Panc1 (cell line): ENCODE measurements around the gene RASA3. TPM values are rescaled to one million over a fixed set of nuclear protein-coding genes. Genes with fewer than 3 reads are reported as not detected.

Experiments
- ATAC-seq: fragments of 200-7000 bp; cut with Tn5 transposase; 2 replicates; pipeline ENCODE4 v1.9.1; 2020; ENCODE audit warnings: mild to moderate bottlenecking, moderate library complexity
- BruUV-seq: library from RNA; stranded (reverse); fragments of 400-500 nt; replicated peaks from 2 replicates; lab custom pipeline; 2021; lab: Mats Ljungman, UMichigan
- CTCF ChIA-PET: fragments of 300-600 bp; sonication (Branson Sonifier 250); formaldehyde crosslinking; loops from one replicate; lab custom pipeline; 2022; ENCODE audit warnings: antibody characterized with exemption; lab: Charles Lee
- POLR2A ChIA-PET: fragments of 300-600 bp; sonication (Branson Sonifier 250); formaldehyde crosslinking; loops from one replicate; lab custom pipeline; 2022; ENCODE audit warnings: antibody characterized with exemption; lab: Charles Lee
- DNase-seq: peaks from one replicate; pipeline ENCODE4 v3.0.0-alpha.2; 2010; ENCODE audit warnings: low read depth, low spot score
- H3K27ac ChIP-seq: 2 replicates; pipeline ENCODE4 v1.5.1; 2011; ENCODE audit warnings: mild to moderate bottlenecking, low read length, inconsistent platforms
- H3K27me3 ChIP-seq: fragments of 200-500 bp; sonication (Bioruptor generic); 2 replicates; pipeline ENCODE4 v1.6.0; 2014; ENCODE audit warnings: low read length, inconsistent platforms; ENCODE audit not compliant: control insufficient read depth, insufficient read depth
- H3K36me3 ChIP-seq: fragments of 200-500 bp; sonication (Bioruptor generic); 2 replicates; pipeline ENCODE4 v1.5.1; 2014; ENCODE audit warnings: inconsistent platforms, mild to moderate bottlenecking, low read length, moderate library complexity; ENCODE audit not compliant: control insufficient read depth, insufficient read depth
- H3K4me1 ChIP-seq: 2 replicates; pipeline ENCODE4 v1.5.1; 2011; ENCODE audit warnings: inconsistent platforms, mild to moderate bottlenecking, low read length, moderate library complexity; ENCODE audit not compliant: control insufficient read depth, insufficient read depth
- H3K4me3 ChIP-seq, 2 experiments: 2 replicates each; pipeline ENCODE4 v1.5.1; 2011 to 2012; ENCODE audit warnings: low read depth in 2 of 2, low read length in 2 of 2, mild to moderate bottlenecking in 2 of 2, inconsistent platforms in 1 of 2, moderate library complexity in 1 of 2
- H3K9me3 ChIP-seq: fragments of 200-500 bp; sonication (Bioruptor generic); 2 replicates; pipeline ENCODE4 v1.5.1; 2014; ENCODE audit warnings: low read depth, mild to moderate bottlenecking, inconsistent platforms, low read length, moderate library complexity; ENCODE audit not compliant: control insufficient read depth, insufficient read depth
- POLR2AphosphoS5 ChIP-seq: IDR thresholded peaks from 2 replicates; pipeline ENCODE4 v1.6.1; 2012; ENCODE audit warnings: mild to moderate bottlenecking, low read depth, low read length, moderate library complexity
- SIN3A ChIP-seq: IDR thresholded peaks from 2 replicates; pipeline ENCODE4 v1.6.1; 2012; ENCODE audit warnings: low read depth, mild to moderate bottlenecking, low read length, moderate library complexity, borderline replicate concordance; ENCODE audit not compliant: insufficient read depth
- TCF7L2 ChIP-seq: IDR thresholded peaks from 2 replicates; pipeline ENCODE4 v1.6.1; 2011; ENCODE audit warnings: mild to moderate bottlenecking, low read depth, low read length, inconsistent platforms
- in situ Hi-C: cut with HindIII; loops from 2 replicates; pipeline ENCODE4 v1.10.0; 2016; ENCODE audit warnings: low sequenced_read_pairs, low pct_unique_long_range_greater_than_20kb
- intact Hi-C: fragments of 100-400 bp; cut with micrococcal nuclease; formaldehyde crosslinking; loops from one replicate; pipeline ENCODE4 v1.10.0; 2022; ENCODE audit not compliant: unreplicated experiment
- total RNA-seq: library from RNA; stranded (reverse); gene quantifications from one replicate; pipeline ENCODE4 v1.2.1, GENCODE V29; 2021; ENCODE audit not compliant: unreplicated experiment
- TF ChIP-seq, protein P1 (sequence below), 2 experiments: IDR thresholded peaks; 2 replicates each; pipeline ENCODE4 v1.6.1; 2011 to 2012; ENCODE audit warnings: low read depth in 2 of 2, control low read depth in 1 of 2, low read length in 1 of 2, mild to moderate bottlenecking in 1 of 2, moderate library complexity in 1 of 2; ENCODE audit not compliant: insufficient read depth in 1 of 2
- TF ChIP-seq, protein P2 (sequence below): fragments of 450-650 bp; IDR thresholded peaks from 2 replicates; pipeline ENCODE4 v1.5.1; 2017; ENCODE audit warnings: mild to moderate bottlenecking

RASA3 gene
- total RNA-seq, 1 experiment from 2014 or later: 33.7 TPM

DNA sequence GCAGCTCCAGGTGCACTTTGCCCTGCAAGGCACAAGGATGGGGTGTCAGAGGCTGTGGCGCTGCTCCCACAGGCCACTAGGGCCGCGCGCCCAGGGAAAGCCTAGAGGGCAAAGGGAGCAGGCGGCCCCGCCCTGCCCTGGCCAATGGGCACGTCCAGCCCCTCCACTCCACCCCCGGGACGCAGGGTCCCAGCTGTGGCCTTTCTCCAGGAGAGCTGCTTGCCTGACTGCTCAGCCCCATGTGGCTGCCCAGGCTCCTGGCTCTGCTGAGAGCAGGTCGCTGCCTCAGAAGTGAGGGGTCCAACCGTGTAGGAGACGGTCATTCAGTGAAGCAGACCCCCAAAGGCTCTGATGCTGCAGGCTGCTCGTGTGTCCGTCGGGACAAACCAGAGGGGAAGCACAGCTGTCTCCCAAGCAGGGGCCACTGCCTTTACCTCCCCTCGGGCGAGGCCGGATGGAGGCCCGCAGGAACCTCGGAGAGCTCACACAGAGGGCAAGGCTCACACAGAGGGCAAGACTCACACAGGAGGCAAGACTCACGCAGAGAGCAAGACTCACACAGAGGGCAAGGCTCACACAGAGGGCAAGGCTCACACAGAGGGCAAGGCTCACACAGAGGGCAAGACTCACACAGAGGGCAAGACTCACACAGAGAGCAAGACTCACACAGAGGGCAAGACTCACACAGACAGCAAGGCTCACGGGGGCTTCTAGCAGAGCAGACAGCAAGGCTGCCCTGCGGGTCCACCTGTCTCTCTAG, 102.4 kb downstream of the RASA3 start:
- DNase-seq: no peak
- in situ Hi-C loops: no loop called here
- no peaks in the 10 kb centered on the region for H3K27me3 ChIP-seq
- 0 out of 2 replicates have a peak, but pooled peaks have one; percentile 50 for ATAC-seq
- ChIA-PET CTCF (no interaction called here), POLR2A (no interaction called here)
- peaks cover 4% of the 10 kb centered on the region; the same call in 1 of the 2 replicates for H3K4me1 ChIP-seq
- H3K4me3 ChIP-seq: no peak overlapping the region
- BruUV-seq: no TSS peak
- no peaks in the 10 kb centered on the region for H3K9me3 ChIP-seq
- TF ChIP-seq, protein P1, sequence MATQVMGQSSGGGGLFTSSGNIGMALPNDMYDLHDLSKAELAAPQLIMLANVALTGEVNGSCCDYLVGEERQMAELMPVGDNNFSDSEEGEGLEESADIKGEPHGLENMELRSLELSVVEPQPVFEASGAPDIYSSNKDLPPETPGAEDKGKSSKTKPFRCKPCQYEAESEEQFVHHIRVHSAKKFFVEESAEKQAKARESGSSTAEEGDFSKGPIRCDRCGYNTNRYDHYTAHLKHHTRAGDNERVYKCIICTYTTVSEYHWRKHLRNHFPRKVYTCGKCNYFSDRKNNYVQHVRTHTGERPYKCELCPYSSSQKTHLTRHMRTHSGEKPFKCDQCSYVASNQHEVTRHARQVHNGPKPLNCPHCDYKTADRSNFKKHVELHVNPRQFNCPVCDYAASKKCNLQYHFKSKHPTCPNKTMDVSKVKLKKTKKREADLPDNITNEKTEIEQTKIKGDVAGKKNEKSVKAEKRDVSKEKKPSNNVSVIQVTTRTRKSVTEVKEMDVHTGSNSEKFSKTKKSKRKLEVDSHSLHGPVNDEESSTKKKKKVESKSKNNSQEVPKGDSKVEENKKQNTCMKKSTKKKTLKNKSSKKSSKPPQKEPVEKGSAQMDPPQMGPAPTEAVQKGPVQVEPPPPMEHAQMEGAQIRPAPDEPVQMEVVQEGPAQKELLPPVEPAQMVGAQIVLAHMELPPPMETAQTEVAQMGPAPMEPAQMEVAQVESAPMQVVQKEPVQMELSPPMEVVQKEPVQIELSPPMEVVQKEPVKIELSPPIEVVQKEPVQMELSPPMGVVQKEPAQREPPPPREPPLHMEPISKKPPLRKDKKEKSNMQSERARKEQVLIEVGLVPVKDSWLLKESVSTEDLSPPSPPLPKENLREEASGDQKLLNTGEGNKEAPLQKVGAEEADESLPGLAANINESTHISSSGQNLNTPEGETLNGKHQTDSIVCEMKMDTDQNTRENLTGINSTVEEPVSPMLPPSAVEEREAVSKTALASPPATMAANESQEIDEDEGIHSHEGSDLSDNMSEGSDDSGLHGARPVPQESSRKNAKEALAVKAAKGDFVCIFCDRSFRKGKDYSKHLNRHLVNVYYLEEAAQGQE (IDR thresholded peaks at IDR 0.05; ENCODE audit: insufficient read depth in 1 of 2, low read depth in 2 of 2, low read length in 1 of 2): no peak
- TF ChIP-seq TCF7L2 (no peak), POLR2AphosphoS5 (no peak), SIN3A (no peak)
- TF ChIP-seq, protein P2, sequence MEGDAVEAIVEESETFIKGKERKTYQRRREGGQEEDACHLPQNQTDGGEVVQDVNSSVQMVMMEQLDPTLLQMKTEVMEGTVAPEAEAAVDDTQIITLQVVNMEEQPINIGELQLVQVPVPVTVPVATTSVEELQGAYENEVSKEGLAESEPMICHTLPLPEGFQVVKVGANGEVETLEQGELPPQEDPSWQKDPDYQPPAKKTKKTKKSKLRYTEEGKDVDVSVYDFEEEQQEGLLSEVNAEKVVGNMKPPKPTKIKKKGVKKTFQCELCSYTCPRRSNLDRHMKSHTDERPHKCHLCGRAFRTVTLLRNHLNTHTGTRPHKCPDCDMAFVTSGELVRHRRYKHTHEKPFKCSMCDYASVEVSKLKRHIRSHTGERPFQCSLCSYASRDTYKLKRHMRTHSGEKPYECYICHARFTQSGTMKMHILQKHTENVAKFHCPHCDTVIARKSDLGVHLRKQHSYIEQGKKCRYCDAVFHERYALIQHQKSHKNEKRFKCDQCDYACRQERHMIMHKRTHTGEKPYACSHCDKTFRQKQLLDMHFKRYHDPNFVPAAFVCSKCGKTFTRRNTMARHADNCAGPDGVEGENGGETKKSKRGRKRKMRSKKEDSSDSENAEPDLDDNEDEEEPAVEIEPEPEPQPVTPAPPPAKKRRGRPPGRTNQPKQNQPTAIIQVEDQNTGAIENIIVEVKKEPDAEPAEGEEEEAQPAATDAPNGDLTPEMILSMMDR: no peak
- intact Hi-C loops: no loop called here
- H3K27ac ChIP-seq: no peak overlapping the region
- peaks cover 5% of the 10 kb centered on the region; the same call in 1 of the 2 replicates for H3K36me3 ChIP-seq

DNA sequence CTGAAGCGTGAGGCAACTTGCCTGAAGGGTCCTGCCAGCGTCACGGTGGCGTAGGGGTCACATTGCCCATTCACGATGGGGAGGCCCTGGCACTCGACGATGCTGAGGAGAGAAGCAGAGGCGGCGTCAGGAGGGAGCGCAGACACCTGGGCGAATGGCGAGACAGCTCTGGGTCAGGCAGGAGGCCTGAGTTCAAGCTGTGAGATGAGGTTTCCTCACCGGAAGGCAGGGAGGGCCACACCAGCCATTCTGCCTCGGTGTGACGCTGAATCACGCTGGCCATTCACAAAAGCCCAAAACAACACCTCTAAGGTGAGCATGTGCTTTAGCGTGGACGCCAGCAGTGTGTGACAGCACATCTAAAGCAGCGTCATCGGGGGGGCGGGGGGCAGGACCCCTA, 104.6 kb downstream of the RASA3 start:
- CTCF ChIA-PET: no interaction called here
- no peak for ATAC-seq
- POLR2A ChIA-PET: no interaction called here

More for the DNA sequence above, 104.6 kb downstream of the RASA3 start:
- no TSS peak for BruUV-seq
- Histone ChIP-seq H3K27me3 (no peaks in the 10 kb centered on the region), H3K27ac (no peak overlapping the region), H3K9me3 (no peaks in the 10 kb centered on the region), H3K36me3 (peaks cover 5% of the 10 kb centered on the region; the same call in 1 of the 2 replicates), H3K4me3 (no peak overlapping the region), H3K4me1 (peaks cover 4% of the 10 kb centered on the region; the same call in 1 of the 2 replicates)
- intact Hi-C loops (no loop called here), in situ Hi-C loops (no loop called here)
- TF ChIP-seq, protein P1 (IDR thresholded peaks at IDR 0.05; ENCODE audit: insufficient read depth in 1 of 2, low read depth in 2 of 2, low read length in 1 of 2): no peak
- TF ChIP-seq POLR2AphosphoS5: no peak
- no peak for DNase-seq
